Breast epithelium (tissue), 3 donors: ENCODE data around the gene IBSP.

Source experiments
- POLR2A ChIP-seq: fragments of 450-650 bp; IDR thresholded peaks from one replicate; pipeline ENCODE4 v1.6.1; 2016; ENCODE audit warnings: antibody characterized with exemption, mild to moderate bottlenecking, moderate library complexity
- TF ChIP-seq, protein P1 (sequence below), 3 donors: fragments of 450-650 bp; IDR thresholded peaks; one replicate each; pipeline ENCODE4 v1.5.1; 2016 to 2017; ENCODE audit warnings: antibody characterized with exemption in 3 of 3, mild to moderate bottlenecking in 3 of 3, moderate library complexity in 3 of 3

DNA sequence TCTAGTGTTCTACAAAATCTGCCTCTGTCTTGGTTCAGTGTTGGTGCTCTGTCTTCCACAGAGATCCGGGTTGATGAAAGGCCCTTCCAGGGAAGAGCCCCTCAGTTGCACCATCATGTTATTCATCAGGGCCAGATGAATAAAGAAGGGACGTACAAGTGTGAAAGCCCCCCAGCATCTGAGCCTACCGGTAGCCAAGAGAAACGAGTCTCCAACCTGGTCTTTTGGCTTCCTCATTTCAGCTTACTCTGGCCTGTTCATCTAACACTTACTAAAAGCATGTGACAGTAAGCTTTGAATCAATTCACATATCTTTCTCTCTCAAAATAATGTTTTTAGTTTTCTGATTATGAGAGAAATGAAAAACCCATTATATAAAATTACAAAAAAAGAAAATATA is 52.6 kb downstream of the IBSP start:
- no peak for TF ChIP-seq POLR2A
- TF ChIP-seq, protein P1, sequence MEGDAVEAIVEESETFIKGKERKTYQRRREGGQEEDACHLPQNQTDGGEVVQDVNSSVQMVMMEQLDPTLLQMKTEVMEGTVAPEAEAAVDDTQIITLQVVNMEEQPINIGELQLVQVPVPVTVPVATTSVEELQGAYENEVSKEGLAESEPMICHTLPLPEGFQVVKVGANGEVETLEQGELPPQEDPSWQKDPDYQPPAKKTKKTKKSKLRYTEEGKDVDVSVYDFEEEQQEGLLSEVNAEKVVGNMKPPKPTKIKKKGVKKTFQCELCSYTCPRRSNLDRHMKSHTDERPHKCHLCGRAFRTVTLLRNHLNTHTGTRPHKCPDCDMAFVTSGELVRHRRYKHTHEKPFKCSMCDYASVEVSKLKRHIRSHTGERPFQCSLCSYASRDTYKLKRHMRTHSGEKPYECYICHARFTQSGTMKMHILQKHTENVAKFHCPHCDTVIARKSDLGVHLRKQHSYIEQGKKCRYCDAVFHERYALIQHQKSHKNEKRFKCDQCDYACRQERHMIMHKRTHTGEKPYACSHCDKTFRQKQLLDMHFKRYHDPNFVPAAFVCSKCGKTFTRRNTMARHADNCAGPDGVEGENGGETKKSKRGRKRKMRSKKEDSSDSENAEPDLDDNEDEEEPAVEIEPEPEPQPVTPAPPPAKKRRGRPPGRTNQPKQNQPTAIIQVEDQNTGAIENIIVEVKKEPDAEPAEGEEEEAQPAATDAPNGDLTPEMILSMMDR (IDR thresholded peaks at IDR 0.05), result no peak
